SK-N-SH treated with all-trans-retinoic acid at 6 μM for 48 hours (cell line): ENCODE results near the gene NXPH2.

Experiments
- ARNTL ChIP-seq: fragments of 450-650 bp; formaldehyde crosslinking; IDR thresholded peaks from 2 replicates; pipeline ENCODE4 v1.5.0; 2020; ENCODE audit warnings: low read depth, mild to moderate bottlenecking, moderate library complexity, borderline replicate concordance
- CSDC2 ChIP-seq: fragments of 250-450 bp; sonication (Bioruptor Pico); IDR thresholded peaks from 2 replicates; pipeline ENCODE4 v1.5.0; 2020; ENCODE audit warnings: mild to moderate bottlenecking, moderate library complexity
- ESRRG ChIP-seq: fragments of 250-450 bp; sonication (Bioruptor Pico); IDR thresholded peaks from 2 replicates; pipeline ENCODE4 v1.6.1; 2021; ENCODE audit warnings: mild to moderate bottlenecking
- PATZ1 ChIP-seq: fragments of 250-450 bp; sonication (Bioruptor Pico); IDR thresholded peaks from 2 replicates; pipeline ENCODE4 v1.8.0; 2020; ENCODE audit warnings: mild to moderate bottlenecking, moderate library complexity, borderline replicate concordance
- PPARA ChIP-seq: fragments of 250-450 bp; sonication (Bioruptor Pico); IDR thresholded peaks from 2 replicates; pipeline ENCODE4 v1.5.0; 2020; ENCODE audit warnings: mild to moderate bottlenecking, borderline replicate concordance
- RARB ChIP-seq: fragments of 250-450 bp; sonication (Bioruptor Pico); IDR thresholded peaks from 2 replicates; pipeline ENCODE4 v1.8.0; 2021; ENCODE audit warnings: mild to moderate bottlenecking, moderate library complexity
- ZFP3 ChIP-seq: fragments of 250-450 bp; sonication (Bioruptor Pico); IDR thresholded peaks from 2 replicates; pipeline ENCODE4 v1.5.0; 2020; ENCODE audit warnings: mild to moderate bottlenecking, moderate library complexity
- ZFP30 ChIP-seq: fragments of 450-650 bp; formaldehyde crosslinking; IDR thresholded peaks from 2 replicates; pipeline ENCODE4 v1.5.0; 2022; ENCODE audit warnings: mild to moderate bottlenecking, moderate library complexity
- ZNF565 ChIP-seq: fragments of 450-650 bp; formaldehyde crosslinking; conservative IDR thresholded peaks from 2 replicates; pipeline ENCODE4 v1.5.0; 2020; ENCODE audit warnings: low read depth, mild to moderate bottlenecking, moderate library complexity
- TF ChIP-seq, protein P1 (sequence below): fragments of 250-450 bp; sonication (Bioruptor Pico); IDR thresholded peaks from 2 replicates; pipeline ENCODE4 v1.5.1; 2020; ENCODE audit warnings: low read depth, mild to moderate bottlenecking, moderate library complexity

- no peak for TF ChIP-seq ZFP3 (CRISPR knock-in tag)
- no peak for TF ChIP-seq PATZ1 (CRISPR knock-in tag)
- no peak for TF ChIP-seq RARB (CRISPR knock-in tag)
- no peak for TF ChIP-seq ESRRG
- TF ChIP-seq ARNTL (CRISPR knock-in tag), result no peak
- no peak for TF ChIP-seq ZFP30
- TF ChIP-seq CSDC2 (CRISPR knock-in tag), result no peak
- TF ChIP-seq ZNF565 (CRISPR knock-in tag), result no peak
- TF ChIP-seq, protein P1, sequence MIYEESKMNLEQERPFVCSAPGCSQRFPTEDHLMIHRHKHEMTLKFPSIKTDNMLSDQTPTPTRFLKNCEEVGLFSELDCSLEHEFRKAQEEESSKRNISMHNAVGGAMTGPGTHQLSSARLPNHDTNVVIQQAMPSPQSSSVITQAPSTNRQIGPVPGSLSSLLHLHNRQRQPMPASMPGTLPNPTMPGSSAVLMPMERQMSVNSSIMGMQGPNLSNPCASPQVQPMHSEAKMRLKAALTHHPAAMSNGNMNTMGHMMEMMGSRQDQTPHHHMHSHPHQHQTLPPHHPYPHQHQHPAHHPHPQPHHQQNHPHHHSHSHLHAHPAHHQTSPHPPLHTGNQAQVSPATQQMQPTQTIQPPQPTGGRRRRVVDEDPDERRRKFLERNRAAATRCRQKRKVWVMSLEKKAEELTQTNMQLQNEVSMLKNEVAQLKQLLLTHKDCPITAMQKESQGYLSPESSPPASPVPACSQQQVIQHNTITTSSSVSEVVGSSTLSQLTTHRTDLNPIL (CRISPR knock-in tag), result no peak
- no peak for TF ChIP-seq PPARA
These were observed 159.1 kb downstream of the NXPH2 start for GRCh38 chr2:138621139-138621538.
